ENCODE results near the gene TMEM59L.

Gene TMEM59L

DNA sequence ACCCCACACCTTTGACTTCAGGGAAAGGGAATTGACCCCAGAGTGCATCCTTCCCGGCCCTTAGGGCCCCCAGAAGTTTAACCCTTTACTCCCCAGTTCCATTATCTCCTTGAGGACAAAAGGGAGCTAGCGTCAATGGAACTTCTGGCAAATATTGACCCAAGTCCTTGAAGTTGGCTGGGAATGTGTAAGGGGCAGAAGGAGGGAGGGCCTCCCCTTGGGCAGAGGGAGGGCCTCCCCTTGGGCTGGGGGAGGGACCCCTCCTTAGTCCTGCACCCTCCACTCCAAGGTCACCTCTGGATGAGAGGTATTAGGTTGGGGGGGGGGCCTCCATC lies 3.0 kb upstream of the TMEM59L start:
- no peak for DNase-seq

DNA sequence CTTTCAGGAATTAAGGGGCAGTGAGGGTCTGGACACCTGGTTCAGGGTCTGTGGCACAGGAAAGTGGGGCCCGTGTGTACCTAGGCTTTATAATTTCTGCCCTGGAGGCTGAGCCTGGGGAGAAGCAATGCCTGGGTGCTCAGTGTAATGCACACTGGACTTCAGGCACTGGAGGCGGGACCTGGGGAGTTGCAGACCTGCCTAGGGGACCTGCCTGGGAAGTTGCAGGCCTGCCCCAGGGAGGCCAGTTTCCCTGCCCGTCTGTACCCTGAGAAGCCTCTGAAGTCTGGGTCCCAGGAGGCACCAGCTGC lies 2.5 kb upstream of the TMEM59L start:
- no peak for DNase-seq

DNA sequence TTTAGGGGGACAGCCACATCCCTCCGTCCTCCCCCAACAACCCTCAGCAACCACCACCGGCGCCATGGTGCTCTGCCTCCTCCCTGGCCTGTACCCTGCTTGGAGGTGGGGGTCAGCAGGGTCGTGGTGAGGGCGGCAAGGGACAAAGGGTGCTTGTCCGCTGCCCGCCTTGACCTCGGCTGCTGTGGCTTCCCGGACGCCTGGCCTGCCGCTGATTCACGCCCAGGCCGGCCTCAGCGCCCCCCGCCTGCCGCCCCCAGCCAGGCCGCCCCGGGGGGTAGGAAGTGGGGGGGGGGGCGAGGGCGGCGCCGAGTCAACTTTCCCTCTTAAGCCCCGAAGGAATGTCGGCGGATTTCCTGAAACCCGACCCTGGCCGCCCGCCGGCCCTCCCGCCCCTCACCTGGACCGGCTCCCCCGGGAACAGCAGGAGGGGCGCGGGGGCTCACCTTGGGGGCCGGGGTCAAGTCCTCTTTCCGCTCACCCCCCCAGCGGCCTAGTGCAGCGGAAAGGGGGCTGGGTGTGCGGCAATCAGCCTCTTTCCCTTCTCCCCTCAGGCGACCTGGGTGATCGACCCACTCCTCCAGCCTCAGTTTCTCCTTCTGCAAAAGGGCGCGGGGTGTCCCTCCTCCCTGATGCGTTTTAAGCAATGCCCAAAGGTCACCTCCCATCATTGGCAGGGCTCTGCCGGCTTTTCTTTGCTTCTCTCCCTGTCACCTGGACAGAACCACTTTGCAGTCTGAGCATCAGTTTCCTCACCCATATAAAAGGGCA lies 1.9 kb upstream of the TMEM59L start:
- DNase-seq = no peak

DNA sequence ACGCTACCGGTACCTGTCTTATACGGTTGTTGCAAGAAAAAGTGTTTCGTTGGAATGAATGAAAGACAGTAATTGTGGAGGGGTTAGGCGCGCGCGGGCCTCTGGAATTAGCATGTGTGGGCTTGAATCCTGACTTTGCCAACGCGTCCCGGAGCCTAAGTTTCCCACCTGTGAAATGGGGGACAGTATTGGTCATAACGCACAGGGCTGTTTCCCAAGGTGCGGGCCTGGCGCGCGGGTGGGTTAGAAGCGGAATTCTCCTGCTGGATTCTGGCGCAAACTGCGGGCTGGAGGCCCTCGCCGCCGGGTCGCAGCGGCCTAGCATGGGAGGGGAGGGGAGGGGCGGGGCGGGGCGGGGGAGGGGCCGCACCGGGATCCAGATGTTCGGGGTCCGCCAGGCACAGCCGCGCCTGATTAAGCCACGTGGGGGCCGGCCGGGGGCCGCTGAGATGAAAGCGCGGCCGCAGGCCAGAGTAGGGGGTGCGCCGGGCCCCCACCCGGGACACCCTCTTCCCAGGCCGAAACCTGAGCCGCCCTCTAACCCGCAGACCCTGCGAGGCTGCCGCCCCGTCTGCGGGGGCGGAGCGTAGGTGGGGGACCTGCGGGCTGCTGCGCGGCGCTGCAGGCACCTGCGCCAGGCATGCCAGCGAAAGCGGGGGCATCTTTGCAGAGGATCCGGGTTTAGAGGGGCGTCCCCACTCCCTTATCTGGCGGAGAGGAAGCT lies 1.2 kb upstream of the TMEM59L start:
- no peak for DNase-seq

DNA sequence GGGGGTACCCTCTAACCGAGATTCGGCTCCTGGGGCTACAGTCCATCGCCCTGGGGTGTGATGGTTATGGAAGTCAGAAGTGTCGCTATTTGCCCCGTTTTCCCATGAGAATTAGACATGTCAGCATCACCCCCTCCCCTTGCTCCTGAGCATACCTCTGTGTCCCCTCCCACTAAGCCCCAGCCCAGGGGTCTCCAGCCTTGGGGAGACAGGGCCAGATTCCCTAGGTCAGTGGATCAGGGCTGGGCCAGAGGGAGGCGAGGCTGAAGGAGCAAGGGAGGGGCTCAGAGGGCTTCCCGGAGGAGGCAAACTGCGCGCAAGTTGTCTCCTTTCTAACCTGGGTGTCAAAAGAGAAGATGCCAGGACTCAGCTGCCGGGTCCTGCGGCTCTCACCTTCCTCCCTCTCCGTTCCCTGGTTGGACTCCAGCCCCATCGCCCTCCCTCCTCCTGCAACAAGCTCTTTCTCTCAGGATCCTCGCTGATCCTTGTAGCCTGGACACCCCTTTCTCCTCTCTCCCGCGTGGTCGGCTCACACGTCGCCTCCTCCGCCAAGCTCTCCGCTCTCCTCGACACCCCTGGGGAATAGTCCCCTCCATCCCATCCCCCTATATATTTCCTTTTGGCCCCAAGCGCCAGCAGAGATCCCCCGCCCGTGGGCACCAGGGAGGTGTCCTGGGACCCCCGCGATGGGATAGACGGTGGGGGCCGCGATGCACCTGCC lies 459 bp upstream of the TMEM59L start:
- no peak for DNase-seq

DNA sequence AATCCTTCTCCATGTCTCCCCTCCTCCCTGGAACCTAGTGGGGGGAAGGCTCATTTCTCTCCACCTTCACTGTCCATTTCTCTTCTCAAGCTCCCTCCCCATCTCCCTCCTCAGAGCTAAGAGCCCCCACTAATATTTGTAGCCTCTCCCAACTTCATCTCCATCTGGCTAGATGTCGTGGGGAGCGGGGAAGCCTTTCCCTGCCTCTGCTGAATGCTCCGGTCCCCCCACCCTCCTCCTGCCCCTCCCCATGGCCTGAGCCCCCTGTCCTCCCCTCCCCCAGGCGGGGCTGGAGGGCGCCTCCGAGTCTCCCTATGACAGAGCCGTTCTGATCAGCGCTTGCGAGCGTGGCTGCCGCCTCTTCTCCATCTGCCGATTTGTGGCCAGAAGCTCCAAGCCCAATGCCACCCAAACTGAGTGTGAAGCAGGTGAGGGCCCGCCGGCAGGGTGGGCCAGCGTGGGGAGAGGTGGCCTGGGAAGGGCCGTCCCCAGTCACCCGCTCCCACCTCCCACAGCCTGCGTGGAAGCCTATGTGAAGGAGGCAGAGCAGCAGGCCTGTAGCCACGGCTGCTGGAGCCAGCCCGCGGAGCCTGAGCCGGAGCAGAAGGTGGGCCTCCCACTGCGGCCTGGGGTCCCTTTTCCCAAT lies 1.0 kb downstream of the TMEM59L start:
- DNase-seq = peak; percentile 48

DNA sequence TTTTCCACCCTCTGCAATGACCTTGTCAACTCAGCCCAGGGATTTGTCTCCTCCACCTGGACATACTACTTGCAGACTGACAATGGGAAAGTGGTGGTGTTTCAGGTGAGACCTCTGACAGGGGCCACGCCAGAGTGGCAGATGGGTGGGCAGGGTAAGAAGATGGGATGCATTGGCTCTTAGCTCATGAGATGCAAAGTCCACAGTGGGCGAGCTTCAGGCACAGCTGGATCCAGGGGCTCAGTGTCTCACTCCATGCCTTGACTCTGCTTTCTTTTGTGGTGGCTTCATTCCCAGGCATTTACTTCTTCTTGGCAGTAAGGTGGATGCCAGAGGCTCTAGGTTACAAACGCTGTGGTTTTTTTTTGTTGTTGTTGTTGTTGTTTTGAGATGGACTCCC lies 3.4 kb downstream of the TMEM59L start:
- no peak for DNase-seq

DNA sequence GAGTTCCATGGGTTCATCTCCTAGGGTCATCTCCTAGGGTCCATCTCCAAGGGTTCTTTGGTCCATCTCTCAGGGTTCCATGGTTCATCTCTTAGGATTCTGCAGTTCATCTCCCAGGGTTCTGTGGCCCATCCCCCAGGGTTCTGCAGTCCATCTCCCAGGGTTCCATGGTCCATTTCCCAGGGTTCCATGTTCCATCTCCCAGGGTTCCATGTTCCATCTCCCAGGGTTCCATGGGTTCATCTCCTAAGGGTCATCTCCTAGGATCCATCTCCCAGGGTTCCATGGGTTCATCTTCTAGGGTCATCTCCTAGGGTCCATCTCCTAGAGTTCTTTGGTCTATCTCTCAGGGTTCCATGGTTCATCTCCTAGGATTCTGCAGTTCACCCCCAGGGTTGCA lies 4.9 kb downstream of the TMEM59L start:
- no peak for DNase-seq

DNA sequence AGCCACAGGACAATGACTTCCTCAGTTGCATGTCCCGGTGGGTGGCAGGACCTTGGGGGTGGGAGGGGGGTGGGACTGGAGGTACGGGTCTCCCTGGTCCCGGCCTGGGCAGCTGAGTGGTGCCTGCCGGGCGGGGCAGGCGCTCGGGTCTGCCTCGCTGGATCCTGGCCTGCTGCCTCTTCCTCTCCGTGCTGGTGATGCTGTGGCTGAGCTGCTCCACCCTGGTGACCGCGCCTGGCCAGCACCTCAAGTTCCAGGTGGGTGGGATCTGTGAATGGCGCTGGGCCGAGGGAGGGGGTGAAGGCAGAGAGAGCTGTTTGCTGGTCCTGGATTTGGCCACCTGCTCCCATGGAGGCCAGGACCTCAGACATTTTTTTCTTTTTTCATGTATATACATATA lies 5.6 kb downstream of the TMEM59L start:
- DNase-seq = no peak

DNA sequence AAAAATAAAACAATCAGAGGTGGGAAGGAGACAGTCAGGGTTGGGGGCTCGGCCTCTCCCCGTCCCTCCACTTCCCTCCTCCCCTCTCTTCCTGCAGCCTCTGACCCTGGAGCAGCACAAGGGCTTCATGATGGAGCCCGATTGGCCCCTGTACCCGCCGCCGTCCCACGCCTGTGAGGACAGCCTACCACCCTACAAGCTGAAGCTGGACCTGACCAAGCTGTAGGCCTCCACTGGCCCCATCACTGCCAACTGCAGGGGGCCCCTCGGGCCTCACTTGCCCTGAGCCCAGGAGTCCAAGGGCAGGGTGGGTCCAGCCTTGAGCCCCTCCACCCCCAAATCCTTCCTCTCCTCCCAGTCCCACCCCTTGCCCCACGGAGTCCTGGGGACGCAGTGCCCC lies 7.6 kb downstream of the TMEM59L start:
- DNase-seq = no peak

DNA sequence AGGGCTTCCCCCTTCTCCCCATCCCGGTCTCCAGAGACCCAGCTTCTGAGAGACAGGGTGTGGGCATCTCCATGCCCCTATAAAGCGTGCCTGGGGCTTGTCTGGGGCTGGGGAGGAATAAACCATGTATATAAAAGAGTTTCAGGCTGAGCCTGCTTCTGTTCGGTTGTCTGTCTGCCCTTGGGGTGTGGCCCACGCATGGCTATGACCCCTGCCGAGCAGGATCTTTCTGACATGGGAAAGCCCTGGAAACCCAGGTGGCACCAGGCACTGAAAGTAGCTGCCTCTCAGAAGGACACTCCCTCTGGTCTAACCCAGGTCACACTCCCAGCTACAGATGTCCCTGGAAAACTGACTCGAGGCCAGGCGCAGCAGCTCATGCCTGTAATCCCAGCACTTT lies 8.2 kb downstream of the TMEM59L start:
- DNase-seq = no peak

DNA sequence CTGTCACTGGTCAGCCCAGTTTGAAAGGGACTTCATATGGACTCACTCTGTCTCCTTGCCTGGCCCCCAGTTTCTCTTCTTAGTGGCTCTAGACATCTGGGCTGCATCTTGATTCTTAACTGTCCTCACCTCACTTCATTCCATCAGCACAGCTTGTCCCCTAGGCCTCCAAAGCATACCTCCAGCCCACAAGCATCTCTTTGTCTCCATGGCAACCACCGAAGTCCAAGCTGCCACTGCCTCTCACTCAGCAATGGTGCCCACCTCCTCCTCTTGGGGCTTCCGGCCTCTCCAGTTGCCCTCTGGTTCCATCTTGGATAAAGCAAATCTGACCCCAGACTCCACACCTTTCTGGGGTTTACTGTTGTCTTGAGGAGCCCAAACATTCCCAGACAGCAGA lies 14.2 kb downstream of the TMEM59L start:
- DNase-seq = no peak

DNA sequence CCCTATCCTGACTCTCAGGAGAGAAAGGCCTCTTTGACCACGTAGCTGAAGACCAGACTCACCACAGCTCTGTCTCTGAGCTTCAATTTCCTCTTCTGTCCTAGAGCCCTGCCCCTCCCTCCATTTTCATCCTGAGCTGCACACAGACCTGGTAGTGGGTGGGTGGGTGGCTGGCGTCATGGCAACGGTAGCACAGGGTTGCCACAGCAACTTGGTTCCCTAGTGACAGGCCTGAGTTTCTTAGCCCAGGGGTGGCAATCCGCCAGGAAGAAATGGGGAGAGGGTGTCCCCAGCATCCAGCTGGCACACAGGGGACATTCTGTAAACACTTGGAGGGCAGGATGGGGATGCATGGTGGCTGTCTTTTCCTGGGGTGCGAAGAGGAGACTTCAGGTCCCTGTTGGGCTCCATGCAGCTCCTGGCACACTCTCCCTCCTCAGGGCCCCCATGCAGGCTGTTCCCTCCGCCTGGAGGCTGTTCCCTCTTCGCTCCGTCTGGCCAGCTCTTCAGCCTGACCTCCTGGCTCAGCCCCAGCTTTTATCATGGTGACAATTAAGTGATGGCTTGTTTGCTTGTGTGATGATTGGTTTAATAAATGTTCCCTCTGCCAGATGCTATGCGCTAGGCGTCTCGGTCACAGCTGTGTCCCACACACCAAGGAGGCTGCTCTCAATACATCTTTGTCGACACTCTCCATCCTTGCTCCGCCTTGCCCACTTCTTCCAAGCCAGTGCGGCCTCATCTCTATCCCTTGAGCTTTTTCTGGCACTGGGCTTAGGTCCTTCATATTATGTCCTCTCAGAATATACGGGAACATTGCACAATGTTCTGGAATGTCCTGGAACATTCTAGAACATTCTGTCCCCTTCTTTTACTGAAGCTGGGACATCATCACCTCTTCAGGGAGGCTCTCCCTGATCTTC lies 16.8 kb downstream of the TMEM59L start:
- no peak for DNase-seq

DNA sequence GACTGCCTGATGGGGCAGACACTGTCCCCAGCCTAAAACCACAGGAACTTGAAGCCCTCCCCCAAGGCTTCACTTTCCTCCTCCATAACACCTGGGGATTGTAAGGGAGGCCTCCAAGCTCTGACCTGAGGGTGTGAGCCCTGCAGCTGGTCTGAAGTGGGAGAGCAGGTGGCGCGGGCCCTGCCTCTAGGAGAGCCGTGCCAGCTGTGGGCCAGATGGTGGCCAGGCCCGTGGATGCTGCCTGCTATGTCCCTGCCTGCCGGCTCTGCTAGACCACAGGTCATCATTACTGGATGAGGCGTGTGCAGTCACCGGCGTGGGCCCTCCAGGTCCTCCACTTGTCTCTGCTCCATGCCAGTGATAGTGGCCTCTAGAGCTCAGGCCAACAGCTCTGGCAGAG lies 20.7 kb downstream of the TMEM59L start:
- DNase-seq = no peak

DNA sequence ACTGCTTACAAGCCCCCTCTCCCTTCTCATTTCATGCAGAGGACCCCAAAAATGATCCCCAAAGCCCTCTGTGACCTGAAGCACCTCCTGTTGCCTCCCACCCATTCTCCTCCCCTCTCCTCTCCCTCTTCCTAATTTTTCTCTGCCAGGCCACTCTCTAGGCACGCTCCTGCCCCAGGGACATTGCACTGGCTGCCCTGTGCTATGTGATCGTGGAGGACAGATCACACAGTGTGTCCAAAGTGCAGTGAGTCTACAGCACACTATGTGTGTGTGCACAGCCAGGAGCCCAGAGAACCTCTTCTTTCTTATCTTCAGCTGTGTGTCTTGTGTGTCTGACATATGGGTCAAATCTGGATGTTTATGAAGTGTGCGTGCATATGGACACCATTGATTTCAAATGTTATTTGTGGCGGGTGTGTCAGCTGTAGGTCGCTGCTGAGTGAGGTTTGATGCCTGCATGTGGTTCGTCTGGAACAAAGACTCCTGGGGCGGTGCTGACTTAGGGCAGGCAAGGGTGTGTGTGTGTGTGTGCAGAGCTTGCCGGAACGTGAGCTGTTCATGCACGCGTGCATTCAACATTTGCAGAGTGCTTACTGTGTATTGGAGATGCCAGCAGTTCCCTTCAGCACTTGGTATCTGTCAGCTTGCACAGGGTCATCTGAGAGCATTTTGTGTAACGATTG lies 22.1 kb downstream of the TMEM59L start:
- peak; percentile 53 for DNase-seq

DNA sequence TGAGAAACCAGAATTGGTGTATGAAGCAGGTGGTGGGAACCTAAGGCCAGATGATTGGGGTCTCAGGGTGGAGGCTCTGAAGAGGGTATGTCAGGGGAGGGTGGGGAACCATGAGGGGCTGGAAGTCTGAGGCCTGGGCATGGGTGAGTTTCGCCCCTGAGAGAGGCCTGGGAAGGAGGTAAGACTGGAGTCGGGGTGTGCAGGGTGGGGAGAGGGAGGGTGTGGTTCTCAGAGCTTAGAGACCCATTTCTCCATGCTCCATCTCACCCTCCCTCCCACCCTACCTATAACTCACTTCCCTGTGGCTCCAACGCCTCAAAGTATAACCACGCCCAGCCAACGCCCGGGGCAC lies 23.1 kb downstream of the TMEM59L start:
- DNase-seq = no peak

DNA sequence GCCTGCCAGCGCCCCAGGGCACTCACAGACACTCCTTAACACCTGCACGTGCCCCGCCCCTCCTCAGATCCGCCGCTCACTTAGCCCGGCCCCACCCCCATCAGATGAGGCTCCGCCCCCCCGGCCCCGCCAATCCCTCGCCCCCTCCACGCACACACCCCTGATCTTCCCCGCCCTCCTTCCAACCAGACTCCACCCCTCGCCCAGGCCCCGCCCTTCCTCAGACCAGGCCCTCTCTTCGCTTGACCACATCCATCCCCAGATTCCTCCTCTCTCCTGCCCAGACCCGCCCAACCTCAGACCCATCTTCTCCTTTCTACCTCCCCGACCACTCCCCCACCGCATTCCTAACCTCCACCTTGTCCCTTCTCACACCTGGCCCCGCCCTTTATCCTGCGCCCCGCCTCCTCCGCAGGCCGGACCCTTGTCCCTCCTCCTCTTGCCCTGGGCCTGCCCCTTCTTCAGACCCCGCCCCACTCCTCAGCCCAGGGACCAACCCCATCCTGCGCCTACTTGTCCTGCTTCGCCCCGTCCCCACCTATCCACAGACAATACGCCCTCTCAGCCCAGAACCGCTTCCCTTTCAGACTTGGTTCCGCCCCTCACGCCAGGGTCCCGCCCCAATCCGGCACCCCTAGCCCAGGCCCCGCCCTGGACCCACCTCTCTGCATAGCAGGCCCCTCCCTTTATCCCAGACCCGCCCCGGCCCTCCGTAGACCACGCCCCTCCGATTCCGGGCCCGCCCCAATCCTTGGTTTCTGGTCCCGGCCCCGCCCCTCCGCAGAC lies 23.7 kb downstream of the TMEM59L start:
- DNase-seq = peak; percentile 91

DNA sequence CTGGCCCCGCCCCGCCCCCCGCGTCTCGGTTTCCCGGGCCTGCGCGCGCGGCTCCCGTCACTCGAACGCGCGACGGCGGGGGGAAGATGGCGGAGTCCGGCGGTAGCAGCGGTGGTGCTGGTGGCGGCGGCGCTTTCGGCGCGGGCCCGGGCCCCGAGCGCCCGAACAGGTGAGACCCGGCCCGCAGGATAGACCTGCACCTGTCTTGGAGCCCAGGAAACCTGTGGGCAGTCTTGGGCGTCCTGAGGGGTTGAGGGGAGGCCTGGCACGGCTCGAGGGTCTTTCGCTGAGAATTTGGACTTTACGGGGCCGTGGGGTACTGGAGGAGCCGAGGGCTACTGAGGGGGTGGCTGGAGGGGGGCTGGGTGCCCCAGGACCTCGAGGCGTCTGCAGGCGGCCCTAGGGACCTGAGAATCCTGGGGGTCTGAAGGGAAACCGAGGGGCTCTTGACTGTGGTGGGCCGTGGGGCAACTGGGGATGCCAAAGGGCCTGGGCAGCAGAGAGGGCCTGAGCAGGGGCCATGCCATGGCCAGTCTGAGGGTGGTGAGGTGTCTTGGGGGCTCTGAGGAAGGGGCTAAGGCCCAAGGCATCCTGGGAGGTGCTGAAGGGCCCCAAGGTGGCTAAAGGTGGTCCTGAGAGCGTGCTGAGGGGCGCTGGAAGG lies 24.4 kb downstream of the TMEM59L start, which contains the start of gene KLHL26:
Gene KLHL26 (plus strand): TSS at position 60 of the 661 bp plus-strand sequence. CDS start 27 bp downstream, at position 87.
- DNase-seq = no peak

DNA sequence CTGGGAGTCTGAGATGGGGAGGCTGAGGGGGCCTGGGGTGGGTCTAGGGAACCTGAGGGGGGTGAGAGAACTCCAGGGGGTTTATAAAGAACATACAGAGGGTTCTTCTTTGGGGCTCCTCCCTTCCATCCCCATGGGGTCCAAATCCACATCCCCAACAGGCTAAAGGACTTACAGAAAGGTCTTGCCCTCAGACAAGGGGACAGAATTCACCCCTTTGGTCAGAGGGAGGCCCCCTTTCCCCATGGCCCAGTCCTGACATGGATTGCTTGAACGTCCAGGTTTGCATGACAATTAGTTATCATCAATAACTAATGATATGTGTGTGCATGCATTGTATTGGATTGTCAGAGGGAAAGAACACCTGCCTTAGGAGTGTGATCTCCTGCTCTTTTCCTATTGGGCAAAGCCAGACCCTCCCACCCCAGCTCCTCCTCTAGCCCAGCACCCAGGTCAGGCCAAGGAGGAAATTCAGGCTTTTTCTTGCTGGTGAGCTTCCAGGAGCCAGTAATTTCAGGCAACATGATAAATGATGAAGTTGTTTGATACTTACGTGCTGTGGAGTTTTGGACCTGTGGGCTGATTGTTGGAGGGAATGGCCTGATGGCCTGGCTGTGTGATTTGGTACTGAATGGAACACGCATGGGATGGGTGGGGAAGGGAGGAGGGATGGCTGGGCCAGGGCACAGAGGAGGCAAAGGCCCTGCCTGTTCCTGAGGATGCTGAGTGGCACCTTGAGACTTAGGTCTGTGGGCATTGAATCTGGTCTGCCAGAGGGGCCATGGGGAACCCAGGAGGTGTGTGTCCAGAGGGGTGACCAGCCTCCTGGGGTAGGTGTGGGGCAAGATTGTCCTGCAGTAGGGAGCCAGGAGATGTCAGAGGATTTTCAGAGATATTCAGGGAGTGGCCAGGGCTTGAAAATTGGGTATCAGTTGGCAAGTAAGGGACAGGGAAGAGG lies 25.3 kb downstream of the TMEM59L start:
- DNase-seq = no peak
